K562 (cell line): ENCODE data around the gene OR6S1. TPM values are rescaled to one million over a fixed set of nuclear protein-coding genes. Genes with fewer than 3 reads are reported as not detected.
A peak's percentile ranks its signal among the peaks of the same experiment; 100 is the strongest.

ENCODE experiments used
- COPS2 ChIP-seq: fragments of 450-650 bp; conservative IDR thresholded peaks from 2 replicates; pipeline ENCODE4 v1.6.1; 2016; ENCODE audit warnings: mild to moderate bottlenecking, moderate library complexity
- CREM ChIP-seq: IDR thresholded peaks from 2 replicates; pipeline ENCODE4 v1.6.1; 2014; ENCODE audit warnings: antibody characterized with exemption, low read depth
- DEAF1 ChIP-seq: fragments of 450-650 bp; formaldehyde crosslinking; IDR thresholded peaks from 2 replicates; pipeline ENCODE4 v1.4.0; 2020; ENCODE audit warnings: mild to moderate bottlenecking, moderate library complexity
- FIP1L1 ChIP-seq: fragments of 200-400 bp; formaldehyde crosslinking; IDR thresholded peaks from 2 replicates; pipeline ENCODE4 v1.6.1; 2018; ENCODE audit warnings: mild to moderate bottlenecking, low read depth, low read length; ENCODE audit not compliant: poor library complexity, severe bottlenecking
- GMEB1 ChIP-seq: fragments of 250-450 bp; sonication (Bioruptor Pico); IDR thresholded peaks from 2 replicates; pipeline ENCODE4 v1.4.0; 2020; ENCODE audit warnings: mild to moderate bottlenecking
- HDAC6 ChIP-seq: IDR thresholded peaks from 2 replicates; pipeline ENCODE4 v1.6.1; 2012; ENCODE audit warnings: low read depth, mild to moderate bottlenecking, control low read depth, inconsistent platforms, low read length, moderate library complexity
- IFI16 ChIP-seq: fragments of 250-450 bp; sonication (Bioruptor Pico); IDR thresholded peaks from 2 replicates; pipeline ENCODE4 v2.1.2; 2022; ENCODE audit warnings: mild to moderate bottlenecking, inconsistent platforms
- MEF2A ChIP-seq: IDR thresholded peaks from 2 replicates; pipeline ENCODE4 v1.6.1; 2011; ENCODE audit warnings: low read depth, mild to moderate bottlenecking, low read length, moderate library complexity; ENCODE audit not compliant: control insufficient read depth
- MYBL2 ChIP-seq, 2 experiments: fragments of 450-650 bp in 1 of 2; sonication (generic) in 1 of 2; formaldehyde crosslinking in 1 of 2; IDR thresholded peaks; 2 replicates each; pipeline versions ENCODE4 v1.6.1 to v1.8.1; 2017 to 2022; ENCODE audit warnings: borderline replicate concordance in 1 of 2, inconsistent platforms in 1 of 2, low read depth in 1 of 2, mild to moderate bottlenecking in 1 of 2, missing genetic modification reagents in 1 of 2, moderate library complexity in 1 of 2
- NFATC3 ChIP-seq: fragments of 450-650 bp; IDR thresholded peaks from 2 replicates; pipeline ENCODE4 v1.6.1; 2017; ENCODE audit warnings: mild to moderate bottlenecking
- NONO ChIP-seq, 2 experiments: fragments of 200-400 bp in 1 of 2; fragments of 450-650 bp in 1 of 2; formaldehyde crosslinking in 1 of 2; IDR thresholded peaks; 2 replicates each; pipeline ENCODE4 v1.6.1; 2017; ENCODE audit warnings: low read depth in 2 of 2, mild to moderate bottlenecking in 2 of 2, moderate library complexity in 2 of 2, low read length in 1 of 2
- NR4A1 ChIP-seq, 2 experiments: fragments of 250-450 bp in 1 of 2; fragments of 450-650 bp in 1 of 2; sonication (Bioruptor Pico) in 1 of 2; IDR thresholded peaks; 2 replicates each; pipeline versions ENCODE4 v1.4.0 to v1.6.1; 2016 to 2020; ENCODE audit warnings: mild to moderate bottlenecking in 2 of 2, missing compliant biosample characterization in 1 of 2, missing genetic modification characterization in 1 of 2, moderate library complexity in 1 of 2
- POU5F1 ChIP-seq: fragments of 150-350 bp; IDR thresholded peaks from 2 replicates; pipeline ENCODE4 v1.6.1; 2014; ENCODE audit warnings: borderline replicate concordance, low read length, low read depth, mild to moderate bottlenecking; ENCODE audit not compliant: partially characterized antibody
- RFX1 ChIP-seq: fragments of 450-650 bp; IDR thresholded peaks from 2 replicates; pipeline ENCODE4 v1.6.1; 2016; ENCODE audit warnings: mild to moderate bottlenecking, moderate library complexity
- SETDB1 ChIP-seq: IDR thresholded peaks from one replicate; pipeline ENCODE4 v1.6.1; 2012; ENCODE audit warnings: low read length, control low read depth, inconsistent platforms
- SMARCC2 ChIP-seq: fragments of 450-650 bp; IDR thresholded peaks from 2 replicates; pipeline ENCODE4 v1.6.1; 2017; ENCODE audit warnings: antibody characterized with exemption, moderate library complexity, mild to moderate bottlenecking, low read depth
- STAT5A ChIP-seq: IDR thresholded peaks from 2 replicates; pipeline ENCODE4 v1.6.1; 2012; ENCODE audit warnings: low read length, inconsistent platforms, borderline replicate concordance
- TARDBP ChIP-seq: fragments of 450-650 bp; IDR thresholded peaks from 2 replicates; pipeline ENCODE4 v1.6.1; 2016
- YY1 ChIP-seq, 3 experiments: IDR thresholded peaks; 2 replicates each; pipeline ENCODE4 v1.6.1; 2011; ENCODE audit warnings: low read length in 2 of 3, mild to moderate bottlenecking in 2 of 3, moderate library complexity in 2 of 3, borderline replicate concordance in 1 of 3, control low read depth in 1 of 3, low read depth in 1 of 3; ENCODE audit not compliant: insufficient read depth in 3 of 3, insufficient replicate concordance in 2 of 3, control insufficient read depth in 1 of 3, insufficient read length in 1 of 3; ENCODE audit errors: extremely low read depth in 1 of 3
- ZBTB11 ChIP-seq, 3 experiments: fragments of 200-800 bp in 1 of 3; fragments of 250-450 bp in 1 of 3; fragments of 450-650 bp in 1 of 3; sonication (Bioruptor Pico) in 1 of 3; sonication (Bioruptor generic) in 1 of 3; formaldehyde crosslinking in 1 of 3; IDR thresholded peaks; 2 replicates each; pipeline versions ENCODE4 v1.6.1 to v1.8.0; 2016 to 2022; ENCODE audit warnings: mild to moderate bottlenecking in 2 of 3, missing genetic modification characterization in 2 of 3, missing compliant biosample characterization in 1 of 3, moderate library complexity in 1 of 3
- ZNF143 ChIP-seq: sonication (generic); formaldehyde crosslinking; IDR thresholded peaks from 2 replicates; pipeline ENCODE4 v1.9.0; 2022; ENCODE audit warnings: mild to moderate bottlenecking, missing genetic modification reagents
- polyA plus RNA-seq, 8 experiments: library from polyadenylated mRNA; depleted of rRNA in 4 of 8; stranded (reverse) in 5 of 8; unstranded in 3 of 8; fragments of >200 nt; fragmentation: Nextera tagmentation in 2 of 8; fragmentation: Illumina TruSeq in 1 of 8; extraction: Ambion mirVana in 2 of 8; extraction: Trizol in 1 of 8; gene quantifications; 2 replicates each; pipeline versions ENCODE4 v1.2.1 to v1.2.3, GENCODE V29; 2011 to 2014; ENCODE audit warnings: inconsistent platforms in 1 of 8, missing spikeins in 1 of 8
- total RNA-seq, 7 experiments: library from RNA; depleted of rRNA in 6 of 7; stranded (reverse); fragments of >200 nt in 6 of 7; fragmentation: Illumina TruSeq in 2 of 7; extraction: Trizol in 2 of 7; gene quantifications; 2 replicates each; pipeline versions ENCODE4 v1.2.1 to v1.2.3, GENCODE V29; 2011 to 2021; ENCODE audit warnings: low replicate concordance in 1 of 7

Gene OR6S1
- total and polyA plus RNA-seq, 9 of the 15 experiments (the other 6 are each of a cell fraction or from before 2014, with no cell fraction given), result not detected

- TF ChIP-seq ZBTB11 (CRISPR knock-in tag; IDR thresholded peaks at IDR 0.05), result no peak
- no peak for TF ChIP-seq FIP1L1
- TF ChIP-seq NONO (IDR thresholded peaks at IDR 0.05; ENCODE audit: low read depth in 2 of 2, low read length in 1 of 2), result no peak
- TF ChIP-seq IFI16 (CRISPR knock-in tag), result no peak
- TF ChIP-seq NR4A1 (CRISPR knock-in tag; IDR thresholded peaks at IDR 0.05), result no peak
- no peak for TF ChIP-seq NR4A1 (tag; IDR thresholded peaks at IDR 0.05)
- TF ChIP-seq CREM, result no peak
- TF ChIP-seq COPS2, result no peak
- no peak for TF ChIP-seq HDAC6
- TF ChIP-seq POU5F1, result no peak
- TF ChIP-seq TARDBP, result no peak
- no peak for TF ChIP-seq GMEB1
- no peak for TF ChIP-seq MYBL2 (IDR thresholded peaks at IDR 0.05; ENCODE audit: low read depth)
- no peak for TF ChIP-seq MYBL2 (CRISPR knock-in tag; IDR thresholded peaks at IDR 0.05; ENCODE audit: borderline replicate concordance)
- no peak for TF ChIP-seq SETDB1
- no peak for TF ChIP-seq ZNF143
- TF ChIP-seq YY1 (IDR thresholded peaks at IDR 0.05; ENCODE audit: borderline replicate concordance in 1 of 3, control insufficient read depth in 1 of 3, extremely low read depth in 1 of 3, insufficient read depth in 3 of 3, insufficient read length in 1 of 3, insufficient replicate concordance in 2 of 3, low read depth in 1 of 3, low read length in 2 of 3), result no peak
- no peak for TF ChIP-seq NFATC3
- no peak for TF ChIP-seq MEF2A
- TF ChIP-seq DEAF1 (CRISPR knock-in tag), result no peak
- peak; percentile 20; the same call in 1 of the 2 replicates for TF ChIP-seq RFX1
- no peak for TF ChIP-seq STAT5A
- 0 out of 2 replicates have a peak, but pooled peaks have one; percentile 22 for TF ChIP-seq SMARCC2
Measured at GRCh38 chr14:20618271-20618749, 23.2 kb downstream of the OR6S1 start (continued).
